Stimulated activated naive CD4-positive, alpha-beta T cell treated with Interleukin-2 at 50 U/mL for 16 hours (primary cell): Measurements from ENCODE around the gene TGFBR3.
"Not testable (repeated sequence)": the region's sequence is repeated elsewhere in the genome, so short reads cannot be mapped to it uniquely, and the experiment has no call there.

ENCODE experiments used
- DNase-seq: peaks from one replicate; lab custom pipeline; 2025; lab: John Stamatoyannopoulos, UW

TGFBR3 gene

DNA sequence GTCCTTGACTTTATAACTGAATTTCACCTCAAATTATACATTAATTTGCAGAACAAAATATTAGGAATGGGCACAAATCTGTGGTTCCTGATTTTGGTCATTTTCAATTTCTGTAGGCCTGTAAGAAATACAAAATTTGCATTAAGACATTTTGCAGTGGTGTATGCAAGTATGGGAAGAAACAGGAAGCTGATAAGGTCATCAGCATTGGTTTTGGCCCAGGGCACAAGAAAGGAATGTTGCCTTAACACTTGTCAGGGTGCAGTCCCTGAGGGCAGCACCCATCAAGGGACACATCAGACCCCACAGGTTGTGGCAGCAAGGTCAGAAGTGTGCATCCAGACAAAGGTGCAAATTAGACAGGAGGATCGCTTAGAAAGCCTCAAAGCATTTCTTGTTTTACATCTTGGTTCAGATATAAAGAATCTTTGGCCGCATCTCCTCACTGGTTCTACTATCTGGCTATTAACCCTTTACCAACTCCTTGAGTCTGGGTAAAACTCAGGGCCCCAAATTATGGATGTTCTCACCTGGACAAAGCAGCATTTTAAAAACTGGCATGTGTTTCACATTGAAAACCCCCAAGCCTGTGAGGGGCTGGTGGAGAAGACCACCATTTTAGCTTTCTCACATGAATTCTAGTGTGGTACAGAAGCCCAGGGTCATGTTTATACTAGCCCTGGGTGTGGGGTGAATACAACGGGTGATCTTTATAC lies 202.9 kb downstream of the TGFBR3 start:
- no peak for DNase-seq

GRCh38 chr1:91680556-91681155 lies 205.3 kb downstream of the TGFBR3 start:
- no peak for DNase-seq

DNA sequence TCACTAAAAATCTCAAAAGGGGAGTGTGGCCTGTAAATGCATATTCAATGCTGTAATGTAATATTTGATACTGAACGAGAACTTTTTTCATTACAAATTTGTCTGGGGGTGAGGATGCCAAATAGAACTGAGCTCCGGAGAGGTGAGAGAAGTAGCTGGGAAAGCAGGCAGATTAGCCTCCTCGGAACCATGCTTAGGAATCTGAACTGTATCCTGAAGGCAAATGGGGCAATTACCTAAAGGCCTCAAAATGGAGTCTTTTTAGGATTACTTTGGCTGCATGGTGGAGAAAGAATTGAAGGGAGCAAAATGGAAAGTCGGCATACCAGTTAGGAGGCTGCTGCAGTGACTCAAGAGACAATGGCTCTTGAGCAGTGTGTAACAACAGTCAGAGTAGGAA lies 206.5 kb downstream of the TGFBR3 start:
- DNase-seq, result no peak

DNA sequence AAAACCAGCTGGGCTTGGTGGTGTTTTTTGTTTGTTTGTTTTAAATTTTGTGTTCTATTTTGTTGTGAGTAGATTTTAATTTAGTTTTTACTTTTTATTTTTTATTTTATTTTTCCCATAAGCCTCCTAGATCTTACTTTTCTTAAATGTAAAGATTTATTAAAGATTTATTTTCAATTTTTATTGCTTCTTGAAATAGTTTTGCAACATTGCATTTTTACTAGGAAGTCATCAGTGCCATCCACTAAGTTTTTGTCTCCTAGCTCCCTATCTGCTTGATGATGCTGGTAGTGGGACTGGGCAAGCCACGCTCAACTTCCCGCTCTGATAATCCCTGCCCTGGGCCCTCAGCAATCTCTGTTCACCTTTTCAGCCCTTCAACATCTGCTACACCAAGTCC lies 209.9 kb downstream of the TGFBR3 start:
- DNase-seq, result no peak

DNA sequence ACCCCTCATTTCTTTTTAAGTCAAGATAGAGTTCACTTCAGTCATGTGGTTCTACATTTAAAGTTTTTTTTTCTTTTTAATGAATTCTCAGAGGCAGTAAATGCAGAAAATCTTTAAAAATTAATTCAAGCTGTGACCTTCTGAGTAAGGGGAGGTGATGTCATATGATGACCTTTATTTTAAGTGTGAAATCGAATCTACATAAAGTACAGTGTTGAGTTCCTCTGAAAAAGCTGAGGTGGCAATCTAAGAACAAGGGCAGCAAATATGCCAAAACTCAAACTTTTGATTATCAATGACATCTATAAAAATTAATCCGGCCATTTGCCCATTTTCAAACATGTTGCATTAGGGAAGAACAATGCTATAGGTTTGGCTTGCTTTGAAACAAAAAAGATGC lies 211.8 kb downstream of the TGFBR3 start:
- DNase-seq, result no peak

GRCh38 chr1:91673613-91674012 lies 212.3 kb downstream of the TGFBR3 start:
- no peak for DNase-seq

DNA sequence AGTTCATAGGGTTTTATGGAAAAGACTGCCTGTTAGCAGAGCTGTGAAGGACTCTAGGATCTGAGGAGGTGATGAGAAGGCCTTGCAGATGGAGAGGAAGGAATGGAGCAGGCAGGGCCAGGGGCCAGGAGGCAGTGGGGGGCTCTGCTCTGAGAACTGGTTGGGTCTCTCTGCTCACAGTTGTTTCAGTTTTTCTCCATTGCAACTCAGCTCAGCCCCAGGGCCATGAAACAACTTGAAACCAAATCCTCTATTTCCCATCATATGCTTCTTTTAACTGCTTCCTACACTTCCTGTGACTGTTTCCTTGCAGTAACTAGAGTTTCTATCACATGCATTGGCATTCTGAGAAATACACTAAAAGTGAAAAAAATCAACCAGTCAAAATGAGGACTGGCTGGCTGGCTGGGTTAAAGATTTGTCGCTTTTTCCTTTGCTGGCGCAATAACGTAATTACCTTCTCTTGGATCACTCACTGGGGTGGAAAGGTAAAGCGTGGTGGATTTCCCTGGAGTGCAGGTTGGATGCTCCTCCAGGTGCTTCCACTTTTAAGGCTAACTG lies 213.3 kb downstream of the TGFBR3 start:
- no peak for DNase-seq

DNA sequence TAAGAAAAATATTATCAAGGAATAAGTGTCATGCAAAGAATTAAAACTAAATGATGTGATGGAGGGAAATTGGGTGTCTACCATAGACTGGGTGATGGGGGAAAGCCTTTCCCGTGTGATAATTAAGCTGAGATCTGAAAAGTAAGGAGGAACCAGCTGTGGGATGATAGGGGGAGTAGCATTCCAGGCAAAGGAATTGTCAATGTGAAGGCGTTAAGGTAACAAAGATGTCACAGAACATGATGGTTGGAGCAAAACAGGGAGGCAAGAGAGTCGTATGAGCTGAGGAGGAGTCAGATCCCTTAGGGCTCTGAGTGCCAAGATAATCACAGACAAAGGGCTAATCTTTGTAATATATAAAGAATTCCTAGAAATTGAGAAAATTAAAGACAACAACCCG lies 215.2 kb downstream of the TGFBR3 start:
- no peak for DNase-seq

DNA sequence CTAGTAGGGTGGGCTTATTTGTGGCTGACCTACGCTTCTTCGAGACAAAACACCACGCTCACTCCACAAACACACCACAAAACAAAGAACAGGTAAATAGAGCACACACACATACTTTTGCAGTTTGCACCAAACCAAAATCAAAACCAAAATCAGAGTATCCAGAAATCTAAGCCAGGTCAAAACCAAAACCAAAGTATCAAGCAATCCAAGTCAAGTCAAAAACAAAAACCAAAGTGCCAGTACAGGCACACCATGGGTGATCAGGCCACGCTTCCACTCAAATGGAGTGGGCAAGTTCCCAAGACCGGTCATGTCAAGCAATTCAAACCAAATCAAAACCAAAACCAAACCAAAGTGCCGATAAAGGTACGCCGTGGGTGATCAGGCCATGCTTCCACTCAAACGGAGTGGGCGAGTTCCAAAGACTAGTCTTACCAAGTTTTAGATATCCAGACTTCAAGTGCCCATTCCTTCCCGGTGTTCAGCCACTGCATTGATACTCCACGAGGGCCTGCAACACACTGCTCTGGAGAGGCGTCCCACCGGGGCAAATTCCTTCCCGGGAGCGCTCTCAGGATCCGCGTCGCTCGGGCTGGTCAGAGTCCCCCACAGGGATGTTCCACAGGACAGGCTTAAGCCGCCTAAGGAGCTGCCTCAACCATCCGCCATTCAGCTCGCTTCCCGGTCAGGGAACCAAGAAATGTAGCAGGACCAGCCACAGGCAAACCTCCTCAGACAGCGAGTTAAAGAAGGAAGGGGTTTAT lies 216.2 kb downstream of the TGFBR3 start:
- no peak for DNase-seq

- not testable (repeated sequence) for DNase-seq
Observed at GRCh38 chr1:91666651-91667050, 219.3 kb downstream of the TGFBR3 start.

- no peak for DNase-seq
Observed at GRCh38 chr1:91661121-91661520, 224.8 kb downstream of the TGFBR3 start.

DNA sequence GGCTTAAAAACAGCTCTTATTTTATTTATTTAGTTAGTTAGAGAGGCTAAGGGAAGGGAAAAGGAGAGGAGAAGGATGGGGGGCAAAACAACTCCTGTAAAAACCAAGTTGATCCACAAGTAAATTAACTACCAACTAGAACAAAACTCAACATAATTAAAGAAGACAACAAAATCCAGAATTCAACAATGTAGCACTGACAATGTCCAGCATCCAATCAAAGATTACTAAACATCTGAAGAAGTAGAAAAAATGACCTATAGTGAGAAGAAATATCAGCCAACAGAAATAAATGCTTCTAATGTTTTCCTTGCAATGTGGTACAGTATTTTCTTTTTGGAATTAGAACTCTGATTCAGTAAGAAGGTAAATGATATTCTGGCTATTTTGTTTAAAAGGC lies 225.2 kb downstream of the TGFBR3 start:
- DNase-seq, result no peak

GRCh38 chr1:91655912-91656449 lies 230.0 kb downstream of the TGFBR3 start:
- DNase-seq, result no peak

GRCh38 chr1:91653183-91653582 lies 232.8 kb downstream of the TGFBR3 start:
- no peak for DNase-seq

DNA sequence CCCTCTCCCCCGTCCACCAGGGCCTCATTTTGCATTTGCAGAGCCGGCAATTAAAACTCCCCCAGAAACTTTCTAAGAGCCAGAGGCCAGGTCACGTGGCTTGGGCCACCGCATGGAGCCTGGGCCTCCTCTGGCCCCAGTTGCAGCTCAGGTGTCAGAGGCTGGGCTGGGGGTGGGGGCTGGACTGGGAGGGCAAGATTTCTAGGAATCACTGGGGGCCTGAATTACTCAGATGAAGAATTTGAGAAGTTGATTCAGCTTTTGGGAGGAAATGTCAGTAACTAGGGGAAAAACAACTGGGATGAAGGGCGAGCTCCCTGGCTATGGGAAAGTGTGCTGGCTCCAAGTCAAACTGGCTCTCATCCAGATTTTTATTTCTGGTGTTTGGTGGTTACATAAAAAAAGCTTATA lies 234.3 kb downstream of the TGFBR3 start:
- no peak for DNase-seq

DNA sequence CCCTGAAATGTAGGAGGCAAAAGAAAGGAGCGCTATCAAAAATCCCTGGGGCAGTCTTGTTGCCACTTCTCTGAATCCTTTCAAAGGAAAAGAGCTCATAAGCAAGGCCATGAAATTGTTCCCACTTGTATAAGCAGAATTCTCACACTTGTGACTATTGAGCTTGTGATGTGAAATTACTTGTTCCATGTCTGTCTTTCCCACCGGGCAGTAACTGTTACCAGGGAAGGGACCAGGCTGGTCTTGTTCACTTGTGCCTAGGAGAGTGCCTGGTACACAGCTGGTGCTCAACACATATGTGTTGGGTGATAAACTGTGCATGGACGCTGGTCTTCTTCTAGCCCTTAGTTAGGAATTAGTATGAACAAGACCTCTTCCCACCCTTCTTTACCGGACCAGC lies 234.7 kb downstream of the TGFBR3 start:
- DNase-seq, result no peak

GRCh38 chr1:91650764-91651163 lies 235.2 kb downstream of the TGFBR3 start:
- DNase-seq, result no peak

GRCh38 chr1:91647061-91647460 lies 238.9 kb downstream of the TGFBR3 start:
- no peak for DNase-seq

GRCh38 chr1:91645031-91645430 lies 240.9 kb downstream of the TGFBR3 start:
- no peak for DNase-seq

DNA sequence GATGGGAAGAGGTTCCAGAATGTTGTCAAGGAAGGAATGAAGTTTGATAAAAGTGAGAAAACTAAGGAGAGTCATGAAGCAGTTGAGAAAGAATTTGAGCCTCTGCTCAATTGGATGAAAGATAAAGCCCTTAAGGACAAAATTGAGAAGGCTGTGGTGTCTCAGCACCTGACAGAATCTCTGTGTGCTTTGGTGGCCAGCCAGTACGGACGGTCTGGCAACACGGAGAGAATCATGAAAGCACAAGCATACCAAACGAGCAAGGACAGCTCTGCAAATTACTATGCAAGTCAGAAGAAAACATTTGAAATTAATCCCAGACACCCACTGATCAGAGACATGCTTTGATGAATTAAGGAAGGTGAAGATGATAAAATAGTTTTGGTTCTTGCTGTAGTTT lies 242.5 kb downstream of the TGFBR3 start:
- no peak for DNase-seq

GRCh38 chr1:91640877-91641526 lies 244.9 kb downstream of the TGFBR3 start:
- no peak for DNase-seq

- no peak for DNase-seq
Observed at GRCh38 chr1:91637539-91637994, 248.4 kb downstream of the TGFBR3 start.
